ENCODE data around the gene TMUB2.

GRCh38 chr17:44219108-44219615 lies 32.4 kb downstream of the TMUB2 start:
- TF ChIP-seq CTCF (IDR thresholded peaks at IDR 0.05) (peak in 6 of 7 experiments; percentile 27 to 82 (median 41)), POLR2A (IDR thresholded peaks at IDR 0.05) (peak; percentile 34 to 74 (median 38))
